GM08714 (cell line): ENCODE data around the gene IL31.
"Not testable (repeated sequence)": the region's sequence is repeated elsewhere in the genome, so short reads cannot be mapped to it uniquely, and the experiment has no call there.

ENCODE experiments used
- H3K4me3 ChIP-seq: fragments of 200-500 bp; sonication (Bioruptor generic); 2 replicates; pipeline ENCODE4 v1.5.1; 2014; ENCODE audit warnings: mild to moderate bottlenecking, low read length, inconsistent platforms
- ZNF274 ChIP-seq: IDR thresholded peaks from 2 replicates; pipeline ENCODE4 v1.6.1; 2012; ENCODE audit warnings: mild to moderate bottlenecking, low read depth, low read length

Gene IL31

GRCh38 chr12:122182887-122183587 lies 9.0 kb upstream of the IL31 start, which contains the start of gene LRRC43:
LRRC43 (plus strand) TSS chr12:122183123; CDS start chr12:122183145, 22 bp downstream.
- H3K4me3 ChIP-seq: peak within 1 kb of the TSS; percentile 32; the same call in 1 of the 2 replicates
- TF ChIP-seq ZNF274: no peak

GRCh38 chr12:122176473-122176872 lies 2.5 kb upstream of the IL31 start:
- not testable (repeated sequence) for H3K4me3 ChIP-seq

- no peak for TF ChIP-seq ZNF274
- H3K4me3 ChIP-seq: no peak overlapping the region
These were observed 1.6 kb downstream of the IL31 start for GRCh38 chr12:122172262-122172939.

GRCh38 chr12:122171399-122171798 lies 2.6 kb downstream of the IL31 start:
- H3K4me3 ChIP-seq: no peak overlapping the region
- TF ChIP-seq ZNF274: no peak

- no peak for TF ChIP-seq ZNF274
- H3K4me3 ChIP-seq: no peak overlapping the region
These were observed 5.5 kb downstream of the IL31 start for GRCh38 chr12:122168492-122168891.

GRCh38 chr12:122167356-122167925 lies 6.6 kb downstream of the IL31 start:
- TF ChIP-seq ZNF274: no peak
- H3K4me3 ChIP-seq: no peak overlapping the region

- H3K4me3 ChIP-seq: no peak overlapping the region
- no peak for TF ChIP-seq ZNF274
These were observed 7.3 kb downstream of the IL31 start for GRCh38 chr12:122166422-122167349.

- no peak for TF ChIP-seq ZNF274
These were observed 11.0 kb downstream of the IL31 start for GRCh38 chr12:122162976-122163375.

GRCh38 chr12:122161682-122162081 lies 12.3 kb downstream of the IL31 start:
- H3K4me3 ChIP-seq: no peak overlapping the region
- TF ChIP-seq ZNF274: no peak

More at GRCh38 chr12:122162976-122163375, 11.0 kb downstream of the IL31 start:
- no peak overlapping the region for H3K4me3 ChIP-seq

- H3K4me3 ChIP-seq: no peak overlapping the region
- no peak for TF ChIP-seq ZNF274
These were observed 13.3 kb downstream of the IL31 start for GRCh38 chr12:122160761-122161160.

- H3K4me3 ChIP-seq: no peak overlapping the region
- no peak for TF ChIP-seq ZNF274
These were observed 14.1 kb downstream of the IL31 start for GRCh38 chr12:122159882-122160281.

GRCh38 chr12:122158700-122159285 lies 15.2 kb downstream of the IL31 start:
- H3K4me3 ChIP-seq: no peak overlapping the region

GRCh38 chr12:122155705-122156104 lies 18.3 kb downstream of the IL31 start:
- TF ChIP-seq ZNF274: no peak

More at GRCh38 chr12:122158700-122159285, 15.2 kb downstream of the IL31 start:
- TF ChIP-seq ZNF274: no peak

GRCh38 chr12:122152754-122153153 lies 21.3 kb downstream of the IL31 start:
- H3K4me3 ChIP-seq: no peak overlapping the region
- TF ChIP-seq ZNF274: no peak

More at GRCh38 chr12:122155705-122156104, 18.3 kb downstream of the IL31 start:
- H3K4me3 ChIP-seq: no peak overlapping the region
